Central memory CD4-positive, alpha-beta T cell (primary cell): Measurements from ENCODE around the gene IL10.
"Not testable (repeated sequence)": the region's sequence is repeated elsewhere in the genome, so short reads cannot be mapped to it uniquely, and the experiment has no call there.

Experiments used
- DNase-seq: peaks from one replicate; pipeline ENCODE4 v3.0.0; 2022

IL10 gene

GRCh38 chr1:206793620-206794019 lies 21.3 kb upstream of the IL10 start:
- DNase-seq, result no peak

DNA sequence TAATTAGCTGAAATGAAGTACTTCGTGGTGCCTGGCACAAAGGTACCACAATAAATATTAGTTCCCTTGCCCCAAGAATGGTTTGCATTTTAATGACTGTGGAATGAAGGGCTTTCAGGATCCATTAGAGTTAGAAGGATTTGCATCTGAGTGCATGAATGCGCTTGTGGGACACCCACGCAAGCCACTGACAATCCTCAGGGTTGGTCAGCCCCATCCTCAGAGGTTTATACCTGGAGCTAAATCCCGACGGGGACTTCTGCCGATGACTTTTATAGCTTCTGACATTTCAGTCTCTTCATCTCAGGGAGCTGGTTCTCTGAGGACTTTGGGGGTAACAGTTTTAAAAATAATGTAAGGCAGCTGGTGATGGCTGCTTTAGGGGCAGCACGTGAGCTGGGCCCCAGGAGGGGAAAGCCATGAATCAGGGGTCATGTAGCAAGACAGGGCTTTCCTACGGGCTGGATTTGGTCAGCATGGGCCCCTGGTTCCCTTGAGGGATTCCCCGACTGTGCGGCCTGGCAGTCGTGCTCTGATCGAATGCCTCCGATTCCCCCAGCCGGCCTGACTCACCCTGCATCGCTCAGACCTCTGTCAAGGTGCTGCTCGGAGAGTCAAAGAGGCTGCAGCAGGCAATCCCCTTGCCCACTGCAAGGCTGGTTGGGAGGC lies 20.8 kb upstream of the IL10 start:
- DNase-seq, result no peak

DNA sequence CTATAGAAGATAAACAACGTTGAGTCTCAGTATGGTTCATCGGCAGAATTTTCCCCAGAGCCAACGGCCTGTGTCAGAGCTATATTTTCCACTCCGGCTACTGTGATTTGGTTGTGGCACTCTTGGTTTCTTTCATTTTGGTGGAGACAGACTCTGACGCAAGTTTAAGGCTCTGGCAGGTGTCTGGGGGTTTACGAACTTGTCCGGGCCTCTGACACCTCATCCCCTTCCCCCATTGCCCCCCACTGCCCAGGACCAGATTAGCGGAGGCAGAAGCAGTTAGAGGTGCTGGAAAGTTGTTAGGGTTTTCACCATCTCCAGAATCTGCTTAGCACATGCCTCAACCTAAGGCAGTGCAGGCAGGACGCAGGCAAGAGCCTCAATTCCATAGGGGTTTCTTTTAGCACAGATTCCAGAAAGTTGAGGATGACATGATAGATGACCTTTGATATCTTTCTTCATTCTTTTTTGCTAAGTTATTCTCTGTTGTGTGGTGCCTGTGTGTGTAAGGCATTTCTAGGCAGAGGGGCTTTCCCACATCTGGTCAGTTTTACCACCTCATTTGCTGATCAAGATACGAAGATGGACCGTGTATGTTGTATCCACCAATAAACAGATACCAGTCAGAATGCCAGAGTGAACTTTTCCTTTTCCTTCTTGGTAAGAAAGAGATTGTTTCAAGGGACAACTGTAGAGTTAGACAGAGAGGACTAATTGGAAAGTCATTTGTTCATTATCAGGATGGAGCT lies 18.4 kb upstream of the IL10 start:
- DNase-seq, result no peak

- DNase-seq, result no peak
These were observed 16.3 kb upstream of the IL10 start for GRCh38 chr1:206788487-206789050.

GRCh38 chr1:206787891-206788290 lies 15.6 kb upstream of the IL10 start:
- no peak for DNase-seq

DNA sequence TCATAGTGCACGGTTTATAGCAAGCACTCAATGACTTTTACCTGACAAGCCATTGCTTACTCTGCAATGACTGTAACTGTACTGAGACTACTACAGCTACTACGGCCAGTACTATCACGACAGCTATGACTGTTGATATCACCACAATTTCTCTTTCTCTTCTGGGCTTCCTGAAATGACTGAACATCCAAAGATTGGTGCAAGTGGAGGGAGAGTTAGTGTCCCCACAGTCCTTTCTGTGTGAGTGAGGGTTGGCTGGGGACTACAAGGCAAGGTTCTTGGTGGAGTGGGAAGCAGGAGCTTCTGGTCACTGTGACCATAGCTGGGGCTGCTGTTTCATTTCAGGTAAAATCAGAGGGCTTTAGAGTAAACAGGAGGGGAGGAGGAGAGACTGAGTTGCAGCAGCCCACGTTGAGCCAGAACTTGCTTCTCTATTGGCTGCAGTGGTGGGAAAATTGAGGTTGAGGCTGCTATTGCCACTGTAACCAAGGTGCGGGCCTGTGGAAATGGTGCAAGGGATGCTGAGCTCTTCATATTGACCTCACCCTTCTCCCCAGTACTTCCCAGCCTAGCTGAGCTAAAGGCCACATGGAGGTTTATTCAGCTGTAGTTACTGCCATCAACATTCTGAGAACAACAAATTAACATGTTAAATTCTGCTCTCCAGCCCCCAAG lies 14.1 kb upstream of the IL10 start:
- DNase-seq, result no peak

DNA sequence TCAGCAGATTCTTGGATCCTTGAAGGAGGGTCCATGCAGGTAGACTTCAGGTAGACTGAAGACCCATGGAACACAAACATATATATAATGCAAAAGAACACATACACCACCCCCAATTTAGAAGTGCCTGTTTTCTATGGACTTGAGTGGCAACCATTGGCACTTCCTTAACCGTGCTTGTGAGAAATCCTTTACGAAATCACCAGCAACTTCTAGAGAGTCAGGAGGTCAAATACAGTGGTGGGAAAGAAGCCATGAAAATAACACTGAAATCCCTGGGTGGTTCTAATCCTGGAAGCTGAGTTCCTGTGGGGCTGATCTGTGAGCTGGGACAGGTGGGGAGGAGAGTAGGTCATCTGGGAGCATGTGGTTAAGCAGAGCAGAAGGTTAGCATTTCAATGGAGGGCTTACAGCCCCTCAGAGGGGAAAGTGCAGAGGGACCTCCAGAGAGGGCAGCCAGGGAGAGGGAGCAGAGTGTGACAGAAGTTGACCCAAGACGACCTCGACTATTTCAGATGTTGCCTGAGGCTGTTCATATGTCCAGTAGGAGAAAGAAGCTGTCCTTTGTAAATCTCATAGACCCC lies 13.0 kb upstream of the IL10 start:
- DNase-seq, result no peak

DNA sequence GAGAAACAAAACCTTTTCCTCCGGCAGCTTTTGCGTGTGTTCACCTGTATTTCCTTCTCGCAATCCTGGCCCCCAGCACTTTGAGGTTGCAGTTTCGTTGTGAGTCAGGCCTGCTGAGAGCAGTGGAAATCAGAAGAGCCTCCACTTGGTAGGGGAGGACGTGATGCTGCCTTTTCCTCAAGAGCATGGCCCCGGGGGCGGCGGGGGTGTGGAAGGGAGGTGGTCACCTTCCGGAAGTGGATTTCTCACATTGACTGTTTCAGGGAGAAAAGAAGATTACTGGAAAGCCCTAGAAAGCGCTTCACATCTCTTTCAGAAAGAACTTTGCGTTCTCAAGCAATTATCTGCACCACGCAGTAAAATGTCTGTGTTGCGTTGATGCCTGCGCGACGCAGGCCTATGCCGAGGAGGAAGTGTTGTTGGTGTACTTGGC lies 12.2 kb upstream of the IL10 start:
- peak; percentile 62 for DNase-seq

DNA sequence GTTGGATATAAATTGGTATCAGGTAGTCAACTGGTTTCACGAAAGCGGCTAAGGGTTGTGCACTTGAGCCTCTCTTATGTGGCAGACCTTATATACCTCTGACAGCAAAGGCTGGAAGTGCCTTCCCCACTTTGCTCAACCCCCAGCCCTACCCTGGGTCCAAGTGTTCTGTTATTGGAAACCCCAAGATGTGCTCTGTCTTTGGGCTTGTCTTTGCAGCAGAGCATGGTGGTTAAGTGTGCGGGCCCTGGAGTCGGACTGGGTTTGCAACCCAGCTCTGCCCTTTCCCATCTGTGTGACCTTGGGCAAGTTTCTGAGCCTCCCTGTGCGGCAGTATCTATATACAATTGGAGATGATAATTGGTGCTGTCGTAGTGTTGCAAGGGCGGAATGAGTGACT lies 11.2 kb upstream of the IL10 start:
- no peak for DNase-seq

DNA sequence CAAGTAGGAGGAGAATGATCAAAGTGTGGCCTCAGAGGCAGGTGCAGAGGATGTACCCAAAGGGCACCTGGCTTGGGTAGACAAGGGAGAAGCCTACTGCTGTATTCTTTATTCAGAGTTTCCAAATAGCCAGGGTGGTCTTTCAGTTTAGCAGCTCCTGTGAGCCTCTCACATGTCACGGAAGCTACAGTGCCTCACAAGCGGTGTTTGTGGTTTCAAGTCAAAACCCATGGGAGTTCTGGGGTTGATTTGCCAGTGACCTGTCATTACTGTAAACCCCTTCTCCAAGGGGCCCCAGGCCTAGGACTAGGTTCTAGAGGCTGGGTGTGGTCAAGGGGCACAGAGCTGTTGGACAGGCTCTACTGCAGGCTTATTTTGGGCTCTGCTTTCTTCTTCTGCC lies 10.2 kb upstream of the IL10 start:
- no peak for DNase-seq

DNA sequence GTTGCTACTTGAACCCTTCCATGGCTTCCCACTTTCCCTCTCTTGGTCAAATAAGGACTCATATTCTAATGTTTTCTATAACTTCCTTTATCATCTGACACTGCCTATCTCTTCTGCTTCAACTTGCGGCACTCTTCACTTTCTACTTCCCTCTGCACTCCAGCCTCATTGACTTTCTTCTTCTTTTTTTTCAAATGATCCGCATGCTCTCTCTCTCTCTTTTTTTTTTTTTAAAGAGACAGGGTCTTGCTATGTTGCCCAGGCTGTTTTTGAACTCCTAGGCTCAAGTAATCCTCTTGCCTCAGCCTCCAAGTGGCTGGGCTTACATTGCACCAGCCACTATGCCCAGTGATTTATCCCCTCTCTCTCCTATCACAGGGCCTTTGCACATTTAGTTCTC lies 7.3 kb upstream of the IL10 start:
- no peak for DNase-seq

GRCh38 chr1:206778911-206779310 lies 6.6 kb upstream of the IL10 start:
- not testable (repeated sequence) for DNase-seq

DNA sequence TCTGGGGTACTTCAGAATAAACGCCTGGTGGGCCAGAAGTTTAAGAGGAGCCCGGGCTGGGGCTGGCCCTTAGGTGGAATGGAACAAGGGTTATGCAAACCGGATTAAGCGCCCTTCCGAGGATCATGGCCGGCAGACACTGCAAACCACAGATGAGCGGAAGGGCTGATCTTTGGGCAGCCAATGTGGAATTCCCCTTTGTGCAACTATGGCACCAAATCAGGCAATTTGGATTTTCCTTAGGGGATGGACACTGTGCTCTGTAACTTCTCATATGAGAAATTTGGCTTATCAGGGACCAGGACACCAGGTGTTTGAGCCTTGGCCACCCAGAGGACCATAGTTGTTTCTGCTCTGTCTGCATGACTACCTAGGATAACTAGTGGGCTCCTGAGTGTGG lies 5.7 kb upstream of the IL10 start:
- DNase-seq, result no peak

GRCh38 chr1:206776229-206776628 lies 3.9 kb upstream of the IL10 start:
- no peak for DNase-seq

GRCh38 chr1:206774093-206774492 lies 1.8 kb upstream of the IL10 start:
- no peak for DNase-seq

- no peak for DNase-seq
These were observed 979 bp downstream of the IL10 start for GRCh38 chr1:206771338-206771692.

DNA sequence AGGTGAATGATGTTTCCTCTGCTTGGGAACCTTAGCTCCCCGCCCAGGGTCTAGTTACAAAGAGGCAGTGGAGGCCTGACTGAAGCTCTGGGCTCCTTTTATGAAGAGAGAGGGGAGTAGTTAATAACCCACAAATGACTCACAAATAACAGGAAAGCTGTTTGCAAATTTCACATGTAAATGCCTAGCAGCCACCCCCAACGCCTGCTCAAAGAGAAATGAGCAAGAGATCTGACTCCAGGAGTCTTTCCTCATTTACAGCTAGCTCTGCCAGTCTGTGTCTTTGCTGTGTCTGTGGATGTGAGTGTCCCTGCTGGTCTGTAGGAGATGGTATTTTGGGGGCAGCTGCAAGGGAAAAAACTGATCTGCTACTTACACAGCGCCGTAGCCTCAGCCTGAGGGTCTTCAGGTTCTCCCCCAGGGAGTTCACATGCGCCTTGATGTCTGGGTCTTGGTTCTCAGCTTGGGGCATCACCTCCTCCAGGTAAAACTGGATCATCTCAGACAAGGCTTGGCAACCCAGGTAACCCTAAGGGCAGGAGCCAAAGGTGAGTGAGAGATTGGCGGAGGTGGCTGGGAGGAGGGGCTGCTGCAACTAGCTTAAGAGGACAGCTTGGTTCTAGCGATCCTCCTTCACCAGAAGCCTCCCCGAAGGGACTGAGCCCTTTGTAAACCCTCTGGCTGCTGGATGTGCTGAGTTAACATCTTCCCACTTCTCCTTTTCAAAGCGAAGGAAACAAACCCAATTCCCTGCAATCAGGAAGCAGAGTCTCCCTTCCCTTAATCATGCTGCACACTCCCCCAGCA lies 1.6 kb downstream of the IL10 start, which contains the start of gene IL19:
TSS of gene IL19 (plus strand) at position 243 of the 807 bp plus-strand sequence. CDS start 65,890 bp downstream, outside the sequence.
- no peak for DNase-seq

DNA sequence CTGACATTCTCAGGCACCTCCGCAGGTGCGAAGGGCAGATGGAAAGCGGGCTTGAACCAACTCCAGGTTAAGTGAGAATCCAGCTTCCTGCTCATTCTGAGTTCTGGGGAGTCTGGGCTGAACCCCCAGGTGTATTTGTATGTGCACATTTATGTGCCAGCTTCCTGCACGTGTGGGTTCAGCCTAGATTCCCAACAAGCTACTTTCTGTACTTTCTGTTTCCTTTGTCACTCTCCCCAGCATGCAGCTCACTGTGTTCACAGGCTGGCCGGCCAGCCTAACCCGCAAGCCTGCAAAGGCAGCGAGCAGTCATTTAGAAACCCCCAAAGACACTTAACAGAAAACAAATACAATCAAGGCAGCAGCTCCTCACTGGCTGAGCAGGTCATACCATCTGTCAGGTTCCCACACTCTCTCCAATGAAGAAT lies 3.0 kb downstream of the IL10 start:
- peak; percentile 45 for DNase-seq

- DNase-seq, result no peak
These were observed 3.6 kb downstream of the IL10 start for GRCh38 chr1:206768472-206769303.

DNA sequence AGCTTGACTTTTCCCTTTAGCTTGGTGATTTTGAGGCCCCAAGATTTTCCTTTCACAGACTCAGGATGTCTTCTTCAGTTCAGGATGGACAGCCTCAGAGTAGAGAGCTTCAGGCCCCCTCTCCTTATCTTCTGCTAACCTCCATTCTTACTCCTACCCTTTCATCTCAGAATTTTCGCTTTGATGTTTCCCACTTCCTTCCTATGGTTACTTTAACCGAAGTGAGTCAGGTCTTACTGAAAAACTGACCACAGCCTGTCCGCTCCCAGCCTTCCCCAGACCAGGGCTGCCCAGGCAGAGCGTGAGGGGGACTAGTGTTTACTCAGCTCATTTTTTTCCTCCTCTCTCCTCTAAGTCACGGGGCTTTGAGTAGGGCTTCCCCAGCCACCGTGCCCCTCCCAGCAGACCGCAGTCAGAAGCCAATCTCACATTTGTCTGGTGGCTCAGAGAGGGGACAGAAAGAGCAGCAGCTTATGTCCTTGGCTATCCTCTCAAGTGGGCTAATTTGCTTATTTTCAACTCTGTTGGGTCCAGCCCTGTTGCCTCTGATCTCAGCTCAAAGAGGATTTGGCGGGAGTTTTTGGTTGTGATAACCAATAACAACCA lies 5.9 kb downstream of the IL10 start:
- DNase-seq, result peak; percentile 75

DNA sequence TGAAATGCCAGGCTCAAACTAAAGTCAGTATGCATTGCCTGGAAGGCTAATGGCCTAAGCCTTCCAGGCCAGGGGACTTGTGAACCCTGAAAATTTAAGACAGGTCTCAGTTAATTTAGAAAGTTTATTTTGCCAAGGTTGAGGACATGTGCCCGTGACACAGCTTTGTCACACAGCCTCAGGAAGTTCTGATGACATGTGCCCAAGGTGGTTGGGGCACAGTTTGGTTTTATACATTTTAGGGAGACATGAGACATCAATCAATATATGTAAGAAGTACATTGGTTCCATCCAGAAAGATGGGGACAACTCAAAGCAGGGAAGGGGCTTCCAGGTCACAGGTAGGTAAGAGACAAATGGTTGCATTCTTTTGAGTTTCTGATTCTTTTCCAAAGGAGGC lies 6.5 kb downstream of the IL10 start:
- peak; percentile 9 for DNase-seq
